Thyroid gland (tissue), 4 donors: Measurements from ENCODE around the gene CNTN5.

Experiments used
- POLR2A ChIP-seq, 2 donors: fragments of 450-650 bp; IDR thresholded peaks; one replicate each; pipeline ENCODE4 v1.6.1; 2017; ENCODE audit warnings: antibody characterized with exemption in 2 of 2, mild to moderate bottlenecking in 2 of 2, moderate library complexity in 1 of 2
- TF ChIP-seq, protein P1 (sequence below), 6 experiments: fragments of 200-600 bp in 3 of 6; fragments of 450-650 bp in 3 of 6; sonication (generic) in 3 of 6; IDR thresholded peaks; one replicate each; pipeline ENCODE4 v1.5.1; 2016 to 2019; ENCODE audit warnings: antibody characterized with exemption in 6 of 6, mild to moderate bottlenecking in 2 of 6, inconsistent platforms in 1 of 6, moderate library complexity in 1 of 6

DNA sequence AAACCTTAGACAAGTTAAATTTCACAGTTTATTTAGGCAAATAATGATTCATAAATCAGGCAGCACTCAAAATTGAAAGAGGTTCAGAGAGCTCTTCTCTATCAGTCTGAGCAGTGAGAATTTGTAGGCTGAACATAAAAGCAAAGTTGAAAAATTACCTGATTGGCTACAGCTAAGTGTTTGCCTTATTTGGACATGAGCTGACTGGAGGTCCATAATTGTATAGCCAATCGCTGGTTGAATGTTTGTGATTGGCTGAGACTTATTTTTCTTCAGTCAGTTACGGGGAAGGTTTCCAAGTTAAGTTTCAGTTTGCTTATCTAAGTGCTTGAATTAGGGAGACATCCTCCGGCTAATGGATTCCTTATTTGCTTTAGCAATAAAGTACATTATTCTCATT, 527.5 kb downstream of the CNTN5 start:
- TF ChIP-seq, protein P1, sequence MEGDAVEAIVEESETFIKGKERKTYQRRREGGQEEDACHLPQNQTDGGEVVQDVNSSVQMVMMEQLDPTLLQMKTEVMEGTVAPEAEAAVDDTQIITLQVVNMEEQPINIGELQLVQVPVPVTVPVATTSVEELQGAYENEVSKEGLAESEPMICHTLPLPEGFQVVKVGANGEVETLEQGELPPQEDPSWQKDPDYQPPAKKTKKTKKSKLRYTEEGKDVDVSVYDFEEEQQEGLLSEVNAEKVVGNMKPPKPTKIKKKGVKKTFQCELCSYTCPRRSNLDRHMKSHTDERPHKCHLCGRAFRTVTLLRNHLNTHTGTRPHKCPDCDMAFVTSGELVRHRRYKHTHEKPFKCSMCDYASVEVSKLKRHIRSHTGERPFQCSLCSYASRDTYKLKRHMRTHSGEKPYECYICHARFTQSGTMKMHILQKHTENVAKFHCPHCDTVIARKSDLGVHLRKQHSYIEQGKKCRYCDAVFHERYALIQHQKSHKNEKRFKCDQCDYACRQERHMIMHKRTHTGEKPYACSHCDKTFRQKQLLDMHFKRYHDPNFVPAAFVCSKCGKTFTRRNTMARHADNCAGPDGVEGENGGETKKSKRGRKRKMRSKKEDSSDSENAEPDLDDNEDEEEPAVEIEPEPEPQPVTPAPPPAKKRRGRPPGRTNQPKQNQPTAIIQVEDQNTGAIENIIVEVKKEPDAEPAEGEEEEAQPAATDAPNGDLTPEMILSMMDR (IDR thresholded peaks at IDR 0.05), result no peak
- no peak for TF ChIP-seq POLR2A (IDR thresholded peaks at IDR 0.05)
